Measurements from ENCODE around the gene ECI1.
A peak's percentile ranks its signal among the peaks of the same experiment; 100 is the strongest.
"Not testable (repeated sequence)": the region's sequence is repeated elsewhere in the genome, so short reads cannot be mapped to it uniquely, and the experiment has no call there.

ECI1 gene

DNA sequence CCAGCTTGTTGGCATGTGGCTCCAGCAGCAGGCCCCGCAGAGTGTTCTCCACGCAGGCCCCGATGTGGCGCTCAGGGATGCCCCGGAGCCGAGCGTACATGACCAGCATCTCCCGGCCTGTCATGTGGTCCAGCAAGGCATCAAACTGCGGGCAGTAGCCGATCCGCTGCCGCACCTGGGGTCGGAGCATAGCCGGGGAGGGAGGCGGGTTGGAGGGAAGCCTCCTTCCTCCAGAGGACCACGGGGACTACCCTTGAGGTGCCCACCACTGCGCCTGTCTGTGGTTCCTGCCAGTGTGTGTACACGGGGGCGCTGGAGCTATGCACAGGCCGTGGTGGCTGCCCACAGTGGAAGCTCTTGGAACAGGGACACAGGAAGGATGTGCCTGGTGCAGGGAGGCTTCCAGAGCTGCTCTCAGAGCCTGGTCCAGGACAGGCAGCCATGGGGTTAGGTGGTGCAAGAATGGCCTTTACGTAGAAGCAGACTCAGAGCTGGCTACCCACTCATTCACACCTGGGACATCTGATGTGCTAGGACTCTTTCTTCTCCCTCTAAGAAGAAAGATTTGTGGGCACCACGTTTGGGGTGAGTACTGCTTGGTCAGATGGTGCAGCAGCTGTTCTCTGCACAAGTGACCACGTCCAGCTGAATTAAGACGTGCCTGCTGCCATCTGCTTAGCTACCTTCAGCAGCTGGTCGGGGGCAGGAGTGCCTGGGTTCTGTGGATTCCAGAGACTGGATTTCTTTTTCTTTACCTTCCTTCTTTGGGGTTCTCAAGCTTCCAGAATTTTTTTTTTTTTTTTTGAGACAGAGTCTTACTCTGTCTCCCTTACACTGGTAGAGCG lies 27.8 kb upstream of the ECI1 start:
- no peak for DNase-seq

DNA sequence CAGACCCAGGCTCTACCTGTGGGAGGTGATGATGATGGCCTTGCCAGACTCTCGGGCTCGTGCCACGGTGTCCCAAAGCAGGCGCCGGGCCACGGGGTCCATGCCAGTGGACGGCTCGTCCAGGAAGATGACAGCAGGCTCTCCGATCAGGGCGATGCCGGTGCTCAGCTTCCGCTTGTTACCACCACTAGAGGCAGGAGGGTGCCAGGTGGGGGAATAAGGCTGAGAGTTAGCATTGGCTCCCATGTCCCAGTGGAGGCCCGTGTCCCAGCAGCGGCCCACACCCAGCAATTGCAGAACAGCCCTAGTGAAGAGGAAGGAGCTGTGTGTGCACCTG lies 26.9 kb upstream of the ECI1 start:
- DNase-seq: no peak

GRCh38 chr16:2277466-2278271 lies 26.3 kb upstream of the ECI1 start:
- no peak for DNase-seq

GRCh38 chr16:2276368-2277195 lies 25.2 kb upstream of the ECI1 start:
- DNase-seq: no peak

DNA sequence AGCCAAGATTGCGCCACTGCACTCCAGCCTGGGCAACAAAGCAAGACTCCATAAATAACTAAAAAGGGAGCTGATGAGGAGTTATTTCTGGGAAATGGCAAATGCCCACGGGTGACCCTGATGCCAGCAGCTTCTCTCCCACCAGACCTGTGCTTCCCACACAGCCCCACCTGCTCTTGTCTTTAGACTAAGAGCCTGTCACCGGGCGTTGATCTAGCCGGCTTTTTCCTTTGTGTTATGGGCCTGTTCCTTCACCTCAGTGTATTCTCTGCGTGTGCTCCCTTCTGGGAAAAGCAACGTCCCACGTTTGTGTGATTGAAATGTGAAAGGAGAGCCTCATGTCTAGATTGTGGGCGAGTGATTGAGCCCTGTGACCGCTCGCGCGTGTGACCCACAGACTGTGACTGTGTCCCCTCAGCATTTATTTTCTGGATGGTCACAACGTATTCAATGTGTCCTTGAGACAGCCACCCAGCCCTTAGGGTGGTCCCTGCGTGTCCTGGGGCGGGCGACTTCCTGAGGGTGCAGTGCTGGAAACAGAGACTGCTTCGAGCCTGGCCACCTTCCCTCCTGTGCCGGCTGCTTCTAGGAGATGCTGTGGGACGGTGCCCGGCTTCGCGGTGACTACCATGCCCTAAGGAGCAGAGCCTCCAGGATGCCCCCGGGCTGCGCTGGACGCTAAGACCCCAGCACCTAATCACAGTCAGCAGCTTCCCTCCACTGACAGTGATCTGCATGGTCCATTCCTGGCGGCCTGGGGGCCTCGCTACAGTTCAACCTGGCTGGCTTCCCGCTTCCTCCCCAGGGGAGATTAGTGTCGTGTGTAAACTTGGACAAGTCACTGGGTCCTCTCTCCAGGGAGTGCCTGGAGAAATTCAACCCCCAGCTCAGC lies 24.3 kb upstream of the ECI1 start:
- DNase-seq: no peak

DNA sequence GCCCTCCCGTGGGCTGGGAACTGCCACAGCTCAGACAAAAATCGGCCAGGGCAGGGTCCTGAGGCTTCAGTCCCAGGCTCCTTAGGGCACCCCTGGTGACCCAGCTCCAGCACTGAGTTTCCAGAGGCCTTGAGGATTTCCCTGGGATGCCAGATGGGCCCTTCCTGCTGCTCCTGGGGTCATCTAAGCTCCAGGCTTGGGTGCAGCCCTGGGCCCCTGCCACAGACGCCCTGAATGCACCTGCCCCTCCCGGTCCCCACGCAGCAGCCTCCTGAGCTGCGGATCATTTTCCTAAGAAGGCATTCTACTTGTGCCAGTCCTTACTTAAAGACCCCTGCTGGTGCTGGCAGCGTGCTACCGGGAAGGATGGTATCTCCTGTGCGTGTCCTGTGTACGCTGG lies 22.5 kb upstream of the ECI1 start:
- DNase-seq: no peak

GRCh38 chr16:2273484-2273883 lies 22.1 kb upstream of the ECI1 start:
- no peak for DNase-seq

GRCh38 chr16:2271848-2272461 lies 20.6 kb upstream of the ECI1 start:
- no peak for DNase-seq

DNA sequence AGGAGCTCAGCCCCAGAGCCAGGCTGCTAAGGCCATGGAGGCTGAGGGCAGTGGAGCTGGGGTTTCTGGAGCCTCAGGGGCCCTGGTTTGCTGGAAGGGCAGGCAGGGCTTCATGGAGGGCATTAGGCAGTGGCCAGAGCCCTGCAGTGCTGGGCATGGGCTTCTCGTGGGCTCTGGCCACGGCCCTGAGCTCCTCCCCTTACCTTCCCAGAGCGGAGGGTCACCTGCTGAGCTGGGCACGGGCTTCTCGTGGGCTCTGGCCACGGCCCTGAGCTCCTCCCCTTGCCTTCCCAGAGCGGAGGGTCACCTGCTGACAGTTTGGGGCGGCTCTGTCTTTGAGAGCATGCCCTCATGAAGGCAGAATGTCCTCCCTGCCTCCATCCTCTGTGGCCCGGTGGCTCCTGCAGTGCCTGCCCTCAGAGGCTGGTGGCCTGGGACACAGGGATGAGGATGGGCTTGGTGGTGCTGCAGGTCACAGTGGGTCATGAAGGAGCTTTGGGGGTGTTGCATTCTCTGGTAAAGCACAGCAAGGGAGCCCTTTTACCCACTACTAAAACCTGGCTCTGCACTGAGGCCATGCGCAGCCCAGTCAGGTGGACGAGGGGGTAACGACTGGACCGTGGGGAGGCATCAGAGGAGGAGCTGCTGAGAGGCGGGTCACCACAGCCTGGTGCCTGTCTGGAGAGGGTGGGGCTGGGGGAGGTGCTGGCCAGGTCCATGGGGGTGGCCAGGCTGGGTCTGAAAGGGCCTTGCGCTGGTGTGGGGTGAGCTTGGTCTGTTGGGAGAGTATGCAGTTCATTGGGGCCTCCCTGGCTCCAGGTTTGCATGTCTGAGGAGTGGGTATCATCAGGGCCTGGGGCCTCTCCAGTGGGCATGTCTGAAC lies 19.4 kb upstream of the ECI1 start:
- no peak for DNase-seq

- no peak for DNase-seq
Observed at GRCh38 chr16:2270070-2270462, 18.7 kb upstream of the ECI1 start.

DNA sequence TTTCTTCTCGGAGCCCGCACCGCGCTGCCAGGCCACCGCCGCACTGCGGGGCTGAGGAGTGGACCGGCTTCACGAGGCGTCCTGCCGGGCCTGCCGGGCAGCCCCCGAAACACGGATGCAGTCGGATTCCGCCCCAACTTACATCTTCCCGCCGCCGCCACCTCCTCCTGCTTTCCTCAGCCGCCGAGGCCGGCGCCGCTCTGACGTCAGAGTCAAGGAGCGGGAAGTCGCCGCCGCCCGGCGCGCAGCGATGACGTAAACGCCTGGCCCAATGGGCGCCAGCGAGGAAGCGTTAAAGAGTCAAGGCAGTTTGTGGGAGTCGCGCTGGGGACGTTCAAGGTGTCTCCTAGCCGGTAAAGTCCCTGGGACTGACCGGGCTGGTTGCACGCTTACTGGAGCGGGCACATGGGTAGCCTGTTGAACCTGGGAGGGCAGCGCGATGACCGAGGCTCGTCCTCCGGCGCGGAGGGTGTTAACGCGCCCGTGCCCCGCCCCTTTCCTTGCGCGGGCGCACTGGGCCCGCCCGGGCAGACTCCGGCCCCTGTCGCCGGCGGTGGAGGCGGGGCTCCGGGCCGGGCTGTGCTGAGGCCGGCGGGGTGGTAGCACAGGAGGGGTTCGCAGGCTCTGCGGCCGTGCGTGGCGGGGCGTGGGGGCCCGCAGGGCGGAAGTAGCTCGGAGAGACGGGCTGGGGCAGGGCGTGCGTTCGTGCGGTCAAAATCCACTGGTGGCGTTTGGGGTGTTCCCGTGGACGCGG lies 16.7 kb upstream of the ECI1 start, which contains the start of gene RNPS1:
Gene RNPS1, minus strand, starts transcription at position 214 of the 754 bp plus-strand sequence. CDS start 3,483 bp downstream, outside the sequence.
- peak; percentile 84 for DNase-seq

DNA sequence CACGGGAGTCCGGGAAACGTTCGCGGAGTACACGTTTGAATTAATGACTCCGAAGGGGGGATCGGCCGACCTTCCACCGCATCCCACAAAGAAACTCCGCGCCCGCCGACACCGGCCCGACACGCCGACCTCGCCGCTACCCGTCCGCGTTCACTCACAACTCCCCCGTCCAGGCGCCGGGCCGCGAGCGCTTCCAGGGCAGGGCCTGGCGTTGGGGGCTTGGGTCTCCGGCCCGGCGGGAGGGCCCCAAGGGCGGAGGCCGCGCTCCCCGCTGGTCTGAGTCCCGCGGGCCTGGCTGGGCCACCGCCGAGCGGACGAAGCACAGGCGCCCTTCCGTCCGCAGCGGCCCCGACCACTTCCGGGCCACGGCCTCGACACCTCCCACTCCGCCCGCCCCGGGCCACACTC lies 16.1 kb upstream of the ECI1 start:
- DNase-seq: not testable (repeated sequence)

DNA sequence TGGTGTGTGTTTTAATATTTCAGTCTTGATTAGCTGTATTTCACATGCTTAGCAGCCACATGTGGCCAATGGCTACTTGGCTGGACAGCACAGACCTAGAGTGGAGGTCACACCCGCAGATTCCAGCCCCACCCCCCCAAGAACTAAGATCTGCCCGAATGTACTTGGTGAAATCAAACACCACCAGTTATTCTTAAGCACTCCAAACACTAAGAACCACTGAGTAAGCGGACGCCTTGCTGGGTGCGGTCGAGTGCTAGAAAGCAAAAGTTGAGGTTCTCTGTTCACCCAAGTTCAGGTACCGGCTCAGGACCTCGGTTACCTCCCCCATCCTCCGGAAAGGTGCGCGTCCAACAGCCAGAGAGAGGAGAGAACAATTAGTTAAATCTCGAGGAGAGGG lies 15.5 kb upstream of the ECI1 start:
- DNase-seq: not testable (repeated sequence)

DNA sequence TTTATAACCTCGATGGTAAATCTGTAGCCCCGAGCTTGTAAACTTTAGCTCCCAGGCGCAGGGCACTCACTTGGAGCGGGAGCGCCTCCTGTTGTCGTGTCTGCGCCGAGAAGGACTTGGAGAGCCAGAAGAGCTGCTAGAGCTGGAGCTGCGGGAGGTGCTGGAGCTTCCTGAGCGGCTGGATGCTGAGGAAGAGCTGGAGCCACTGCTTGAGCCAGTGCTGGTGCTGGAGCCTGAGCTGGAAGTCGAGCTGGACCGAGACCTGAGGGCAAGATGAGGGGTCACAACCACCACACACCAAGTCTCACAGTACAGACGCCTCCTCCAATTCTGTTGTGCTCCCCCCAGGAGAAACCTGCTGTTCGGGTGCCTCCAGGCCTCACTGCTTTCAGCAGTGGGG lies 11.6 kb upstream of the ECI1 start:
- not testable (repeated sequence) for DNase-seq

- DNase-seq: no peak
Observed at GRCh38 chr16:2260250-2260649, 8.9 kb upstream of the ECI1 start.

- DNase-seq: not testable (repeated sequence)
Observed at GRCh38 chr16:2258530-2258929, 7.1 kb upstream of the ECI1 start.

- no peak for DNase-seq
Observed at GRCh38 chr16:2257726-2258125, 6.3 kb upstream of the ECI1 start.

GRCh38 chr16:2256531-2257140 lies 5.2 kb upstream of the ECI1 start:
- no peak for DNase-seq

GRCh38 chr16:2253293-2253692 lies 1.9 kb upstream of the ECI1 start:
- no peak for DNase-seq

DNA sequence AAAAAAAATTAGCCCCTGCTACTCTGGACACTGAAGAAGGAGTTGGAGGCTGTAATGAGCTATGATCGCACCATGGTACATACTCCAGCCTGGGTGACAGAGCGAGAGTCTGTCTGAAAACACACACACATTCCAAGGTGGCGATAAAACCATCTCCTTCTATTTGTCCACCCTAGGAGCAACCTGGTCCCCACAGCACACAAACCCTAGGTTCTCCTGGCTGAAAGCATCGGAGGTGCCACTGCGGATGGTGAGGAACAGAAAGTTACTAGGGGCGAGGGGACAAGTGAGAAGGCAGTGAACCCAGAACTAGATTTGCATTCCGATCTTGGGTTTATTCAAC lies 1.4 kb upstream of the ECI1 start:
- DNase-seq: no peak

All from NCI-H1694 treated with DMSO at 0.1 percent for 48 hours (cell line).